GM12892 (cell line): ENCODE results near the gene PIGW.
A peak's percentile ranks its signal among the peaks of the same experiment; 100 is the strongest.

ENCODE experiments used
- DNase-seq: peaks from one replicate; pipeline ENCODE4 v3.0.0; 2011; ENCODE audit not compliant: insufficient read length
- FAIRE-seq: peaks from 2 replicates; lab custom pipeline; 2011; peaks lifted over from hg19 to GRCh38; lab: Jason Lieb, UNC
- POLR2A ChIP-seq: IDR thresholded peaks from 2 replicates; pipeline ENCODE4 v1.6.1; 2011; ENCODE audit warnings: low read depth, low read length, control low read depth
- POLR2AphosphoS5 ChIP-seq: IDR thresholded peaks from 2 replicates; pipeline ENCODE4 v1.6.1; 2011; ENCODE audit warnings: low read depth, low read length, control low read depth
- TAF1 ChIP-seq: IDR thresholded peaks from 2 replicates; pipeline ENCODE4 v1.6.1; 2011; ENCODE audit warnings: low read depth, mild to moderate bottlenecking, control low read depth, low read length, borderline replicate concordance

Gene PIGW

DNA sequence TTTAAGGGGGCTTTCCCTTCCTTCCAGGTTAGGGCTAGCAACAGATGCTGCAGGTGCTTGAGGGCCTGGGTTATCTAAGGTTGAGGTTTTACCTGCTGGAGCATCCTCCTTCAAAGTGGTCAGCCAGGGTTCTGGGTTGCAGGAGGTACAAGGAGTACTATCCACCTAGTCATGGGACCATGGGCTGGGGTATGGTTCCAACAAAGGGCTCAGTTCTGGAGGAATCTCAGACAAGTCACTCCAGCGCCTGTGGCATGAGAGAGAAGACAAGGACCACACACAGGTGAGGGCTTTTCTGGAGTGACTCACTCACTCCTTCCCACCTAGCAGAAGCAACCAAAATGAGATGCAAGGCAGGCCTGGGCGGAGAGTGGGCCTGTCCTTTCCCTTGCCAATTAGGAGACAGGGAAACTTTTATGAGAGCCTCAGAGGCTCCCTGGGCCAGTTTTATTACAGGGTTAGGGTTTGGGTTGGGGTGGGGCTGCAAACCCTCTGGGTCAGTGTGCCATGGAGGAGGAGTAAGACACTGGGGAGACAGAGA lies 2.3 kb upstream of the PIGW start:
- no peak for TF ChIP-seq TAF1
- no peak; the same call in 1 of the 2 replicates for TF ChIP-seq POLR2AphosphoS5
- FAIRE-seq (no peak), DNase-seq (no peak)

DNA sequence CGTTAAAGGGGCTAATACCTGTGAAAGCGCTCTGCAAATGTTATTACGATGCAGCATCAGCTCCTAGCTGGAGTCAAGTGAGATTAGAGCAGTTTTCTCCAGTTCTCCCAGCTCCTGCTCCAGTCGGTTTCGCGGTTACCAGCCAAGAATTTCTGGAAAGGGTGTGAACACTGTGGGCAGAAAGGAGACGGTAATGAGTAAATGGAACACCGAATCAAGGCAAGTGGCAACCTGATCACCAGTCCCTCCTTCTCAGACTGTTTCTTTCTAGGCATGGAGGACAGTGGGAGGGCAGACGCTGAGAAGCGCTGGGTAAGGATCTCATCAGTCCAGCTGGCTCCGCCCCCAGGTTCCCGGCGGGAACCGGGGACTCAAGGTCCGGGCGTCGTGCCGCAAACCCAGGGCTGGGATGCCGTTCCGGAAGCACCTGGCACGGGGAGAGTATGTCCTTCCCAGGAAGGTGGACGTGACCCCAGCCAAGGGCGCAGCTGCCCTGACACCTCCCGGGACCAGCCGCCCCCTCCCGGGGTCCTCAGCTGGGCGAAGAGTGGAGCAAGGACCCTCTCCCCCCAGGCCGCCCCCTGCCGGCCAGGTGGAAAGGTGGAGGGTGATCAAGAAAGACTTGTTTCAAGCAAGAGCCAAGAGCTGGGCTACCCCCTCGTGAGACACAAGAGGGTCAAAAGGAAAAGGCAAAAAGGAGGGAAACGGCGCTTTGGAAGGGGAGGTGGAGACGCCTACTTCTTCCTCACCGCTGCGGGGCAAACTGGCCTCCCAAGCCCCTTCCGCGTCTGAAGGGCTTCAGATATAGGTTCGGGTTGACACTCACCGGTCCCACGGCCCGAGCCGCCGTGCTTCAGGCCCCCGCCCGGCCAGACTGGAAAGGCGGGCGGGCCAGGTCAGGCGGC lies 600 bp upstream of the PIGW start:
- DNase-seq: peak; percentile 48
- no peak; the same call in 1 of the 2 replicates for TF ChIP-seq POLR2A
- 0 out of 2 replicates have a peak, but pooled peaks have one; percentile 41 for TF ChIP-seq TAF1
- FAIRE-seq: no peak

DNA sequence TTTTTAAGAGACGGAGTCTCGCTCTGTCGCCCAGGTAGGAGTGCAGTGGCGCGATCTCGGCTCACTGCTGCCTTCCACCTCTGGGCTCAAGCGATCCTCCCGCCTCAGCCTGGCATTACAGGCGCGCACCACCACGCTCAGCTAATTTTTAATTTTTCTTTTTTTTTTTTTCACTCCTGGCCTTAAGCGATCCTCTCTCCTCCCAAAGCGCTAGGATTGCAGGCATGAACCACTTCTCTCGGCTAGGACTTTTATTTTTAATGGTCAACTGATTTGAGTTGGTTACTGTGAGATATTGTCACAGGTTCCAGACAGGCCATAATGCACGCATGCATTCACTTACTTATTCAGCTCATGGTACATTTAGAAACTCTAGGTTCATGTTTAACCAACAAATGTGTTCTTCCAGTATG lies 888 bp downstream of the PIGW start:
- TF ChIP-seq POLR2A (no peak), TAF1 (no peak)
- DNase-seq (no peak), FAIRE-seq (no peak)

DNA sequence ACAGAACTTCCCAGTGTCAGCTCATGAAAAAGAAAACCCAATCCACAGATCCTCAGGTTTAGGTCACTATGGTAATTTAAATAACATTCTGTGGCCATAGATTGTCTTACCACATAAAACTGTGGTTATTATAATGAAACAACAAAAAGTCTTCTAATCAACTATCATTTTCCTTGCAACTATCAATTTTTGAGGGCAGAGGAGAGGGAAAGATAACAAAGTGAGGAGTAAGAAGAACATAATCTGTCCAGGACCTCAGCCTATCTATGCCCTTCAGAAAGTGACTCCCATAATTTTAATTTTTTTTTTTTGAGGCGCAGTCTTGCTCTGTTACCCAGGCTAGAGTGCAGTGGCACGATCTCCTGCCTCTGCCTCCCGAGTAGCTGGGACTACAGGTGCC lies 5.9 kb downstream of the PIGW start:
- no peak for TF ChIP-seq POLR2A
- TF ChIP-seq POLR2AphosphoS5: no peak
- no peak for TF ChIP-seq TAF1
- FAIRE-seq (no peak), DNase-seq (no peak)

DNA sequence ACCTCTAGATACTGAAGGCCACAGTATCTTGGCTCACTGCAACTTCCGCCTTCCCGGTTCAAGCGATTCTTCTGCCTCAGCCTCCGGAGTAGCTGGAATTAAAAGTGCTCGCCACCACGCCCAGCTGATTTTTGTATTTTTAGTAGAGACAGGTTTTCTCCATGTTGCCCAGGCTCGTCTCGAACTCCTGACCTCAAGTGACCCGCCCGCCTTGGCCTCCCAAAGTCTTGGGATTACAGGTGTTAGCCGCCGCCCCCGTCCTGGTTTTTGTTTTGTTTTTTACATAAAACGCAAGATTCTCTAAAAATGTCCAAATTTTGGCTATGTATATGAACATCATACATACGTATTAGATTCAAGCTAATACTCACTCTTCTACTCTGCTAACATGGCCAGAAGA lies 8.0 kb downstream of the PIGW start:
- FAIRE-seq (no peak), DNase-seq (no peak)
- TF ChIP-seq POLR2A (no peak), POLR2AphosphoS5 (no peak), TAF1 (no peak)

DNA sequence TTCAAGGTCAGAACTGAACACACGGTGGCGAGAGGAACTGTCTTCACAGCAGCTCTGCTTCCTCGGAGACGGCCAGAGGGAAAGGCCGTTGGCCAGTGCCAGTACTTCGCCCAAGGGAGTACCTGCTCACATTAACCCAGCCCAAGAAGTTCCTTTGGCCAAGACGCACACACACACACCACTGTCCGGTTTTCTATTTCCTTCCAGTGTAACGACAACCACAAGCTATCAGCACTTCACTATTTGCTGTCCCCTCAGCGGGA lies 9.2 kb downstream of the PIGW start:
- DNase-seq (no peak), FAIRE-seq (no peak)
- TF ChIP-seq TAF1 (0 out of 2 replicates have a peak, but pooled peaks have one; percentile 6), POLR2A (no peak), POLR2AphosphoS5 (no peak)

DNA sequence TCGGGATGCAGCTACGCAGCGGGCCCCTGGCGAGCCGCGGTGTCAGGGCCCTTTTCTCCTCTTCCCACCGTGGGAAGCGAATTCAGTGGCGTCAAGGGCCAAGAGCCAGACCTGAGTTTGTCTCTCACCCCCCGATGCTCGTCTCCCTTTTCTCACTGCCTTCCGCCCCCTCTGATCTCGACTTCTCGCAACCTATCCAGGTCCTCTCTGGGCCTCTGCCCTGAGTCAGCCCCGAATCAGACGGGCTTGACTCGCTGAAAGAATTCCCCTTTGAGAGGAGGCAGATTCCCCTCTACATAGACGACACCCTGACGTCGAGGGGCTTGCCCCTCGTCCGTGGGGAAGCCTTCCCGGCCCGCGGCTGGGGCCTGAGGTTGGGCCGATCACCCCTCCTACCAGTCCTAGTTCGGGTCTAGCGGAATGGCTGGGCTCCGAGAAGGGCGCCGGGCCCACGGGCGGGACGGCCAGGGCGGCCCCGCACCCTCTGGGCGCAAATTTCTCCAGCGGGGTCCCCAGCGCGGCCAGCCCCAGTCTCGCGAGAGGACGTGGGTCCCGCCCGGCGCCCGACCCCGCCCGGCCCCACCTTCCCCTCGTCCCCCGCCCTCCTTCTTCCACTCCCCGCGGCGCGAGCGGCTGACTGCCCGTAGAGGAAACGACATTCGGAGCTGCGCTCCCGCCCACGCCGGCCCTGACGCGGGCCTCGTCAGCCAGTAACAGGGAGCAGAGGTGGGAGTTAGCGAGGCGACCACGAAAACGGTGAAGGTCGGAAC lies 9.7 kb downstream of the PIGW start, which contains the start of gene GGNBP2:
Gene GGNBP2, plus strand, starts transcription at position 613 of the 770 bp plus-strand sequence. CDS start 806 bp downstream, outside the sequence.
- FAIRE-seq: no peak
- peak; percentile 83 for TF ChIP-seq POLR2A
- peak; percentile 1 for TF ChIP-seq TAF1
- peak; percentile 68 for TF ChIP-seq POLR2AphosphoS5

DNA sequence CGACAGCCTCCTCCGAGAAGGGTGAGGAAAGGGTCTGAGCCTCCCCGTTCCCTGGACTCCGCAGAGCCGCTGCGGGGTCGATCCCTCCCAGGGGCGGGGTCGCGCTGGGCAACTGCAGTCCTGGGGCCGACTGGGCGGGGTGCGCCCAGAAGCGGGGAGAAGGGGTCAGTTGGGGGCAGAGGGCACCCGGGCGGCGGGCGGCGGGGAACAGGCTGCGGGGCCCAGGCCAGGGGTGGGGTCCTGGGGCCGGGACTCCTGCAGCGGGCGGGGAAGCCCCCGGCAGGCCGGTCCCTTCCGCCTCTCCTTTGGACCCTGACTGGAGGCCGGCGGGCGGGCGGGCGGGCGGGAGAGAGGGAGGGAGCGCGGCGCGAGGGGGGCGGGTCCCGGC lies 10.3 kb downstream of the PIGW start:
- DNase-seq (no peak), FAIRE-seq (no peak)
- TF ChIP-seq TAF1: no peak
- no peak for TF ChIP-seq POLR2AphosphoS5
- no peak for TF ChIP-seq POLR2A

More for the DNA sequence above, 9.7 kb downstream of the PIGW start, which contains the start of gene GGNBP2:
- peak; percentile 80 for DNase-seq

DNA sequence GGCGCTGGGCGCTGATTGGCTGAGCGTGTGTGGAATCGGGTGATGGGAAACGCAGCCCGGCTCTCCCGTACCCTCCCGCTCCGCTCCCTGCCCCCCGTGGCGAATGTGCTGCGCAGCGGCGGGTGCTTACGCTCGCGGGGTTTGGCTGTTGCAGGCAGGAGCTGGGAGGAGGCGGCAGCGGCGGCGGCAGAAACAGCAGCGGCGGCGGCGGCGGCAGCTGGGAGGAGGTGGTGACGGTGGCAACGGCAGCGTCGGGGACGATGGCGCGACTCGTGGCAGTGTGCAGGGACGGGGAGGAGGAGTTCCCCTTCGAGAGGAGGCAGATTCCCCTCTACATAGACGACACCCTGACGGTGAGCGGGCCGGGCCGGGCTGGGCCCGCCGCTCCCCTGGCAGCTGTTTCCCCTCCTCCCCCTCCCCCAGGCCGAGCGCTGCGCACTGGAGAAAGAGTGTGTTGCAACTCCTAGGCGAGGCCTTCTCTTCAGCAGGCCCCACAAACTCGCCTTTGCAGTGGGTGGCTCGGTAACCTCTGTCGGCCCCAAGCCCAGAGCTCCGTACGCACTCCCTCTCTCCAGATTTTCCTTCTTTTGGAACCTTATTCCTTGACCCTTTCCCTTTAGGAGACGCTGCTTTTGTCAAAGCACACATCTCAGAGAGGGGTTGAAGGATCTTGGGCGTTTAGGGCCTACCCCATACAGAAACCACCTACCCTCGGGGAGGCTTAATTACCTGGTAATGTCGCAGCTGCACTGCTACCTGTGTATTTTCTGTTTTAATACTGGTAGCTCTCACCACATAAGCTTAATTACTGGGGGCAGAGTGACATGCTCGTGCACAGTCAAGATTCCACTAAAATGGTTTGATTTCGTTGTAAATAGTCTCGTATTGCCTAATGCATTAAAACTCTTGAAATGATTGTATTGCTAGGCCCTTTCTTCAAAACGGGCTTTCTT lies 11.0 kb downstream of the PIGW start:
- TF ChIP-seq TAF1 (peak; percentile 84), POLR2A (no peak), POLR2AphosphoS5 (no peak)
- DNase-seq (peak; percentile 88), FAIRE-seq (no peak)

DNA sequence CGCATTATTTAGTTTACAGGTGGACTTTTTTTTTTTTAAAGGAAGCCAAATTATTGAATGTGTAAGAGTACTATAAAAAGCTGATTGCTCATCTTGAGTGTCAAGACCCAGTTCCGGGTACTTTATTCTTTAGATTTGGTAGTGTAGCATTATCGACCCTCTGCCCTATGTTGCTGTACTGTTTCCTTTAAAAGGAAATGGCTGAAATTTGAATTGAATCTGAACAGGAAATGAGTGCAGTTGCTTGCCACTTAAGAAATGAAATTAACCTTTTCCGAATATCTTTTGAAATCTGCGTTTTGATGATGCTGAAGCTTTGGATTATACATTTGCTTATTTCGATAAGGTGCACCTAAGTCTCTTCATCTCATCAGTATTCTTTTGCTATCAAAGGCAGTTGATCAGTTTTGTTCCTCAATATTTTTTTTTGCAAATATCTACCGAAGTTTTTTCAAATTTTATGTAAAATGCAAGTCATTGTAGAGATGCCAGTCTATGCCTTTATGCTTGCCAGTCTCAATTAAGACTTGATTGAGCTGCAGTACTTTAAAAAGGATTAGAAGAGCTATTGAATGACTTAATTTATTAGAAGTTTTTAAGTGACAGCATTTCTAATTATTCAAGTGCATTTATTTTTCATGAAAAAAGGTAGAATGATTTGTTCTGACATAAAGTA lies 11.8 kb downstream of the PIGW start:
- DNase-seq (no peak), FAIRE-seq (no peak)
- TF ChIP-seq TAF1 (no peak), POLR2A (no peak), POLR2AphosphoS5 (no peak)
